ENCODE data around the gene GTF2F1. TPM values are rescaled to one million over a fixed set of nuclear protein-coding genes. Genes with fewer than 3 reads are reported as not detected.
"Not testable (repeated sequence)": the region's sequence is repeated elsewhere in the genome, so short reads cannot be mapped to it uniquely, and the experiment has no call there.

GTF2F1 gene
- total RNA-seq, 1 experiment from 2014 or later: 89.4 TPM

GRCh38 chr19:6364353-6364752 is 28.6 kb downstream of the GTF2F1 start:
- H3K9me2 ChIP-seq (replicated peaks; ENCODE audit: low read length): no peaks in the 10 kb centered on the region
- no peak overlapping the region for H3K4me2 ChIP-seq (ENCODE audit: low read length)
- H3F3A ChIP-seq (ENCODE audit: low read length, unreplicated experiment): no peaks in the 10 kb centered on the region
- H3K79me2 ChIP-seq (ENCODE audit: low read length): peaks cover 20% of the 10 kb centered on the region
- ChIA-PET CTCF (no interaction called here), POLR2A (ENCODE audit: unreplicated experiment) (no interaction called here)
- H3K4me1 ChIP-seq (ENCODE audit: insufficient read depth, low read length): peaks cover 9% of the 10 kb centered on the region
- peaks cover 22% of the 10 kb centered on the region for H3K36me3 ChIP-seq (ENCODE audit: low read depth, low read length)
- no peak overlapping the region for H3K9ac ChIP-seq (ENCODE audit: low read length)
- DNase-seq (no peak), ATAC-seq (no peak)
- TF ChIP-seq EZH2phosphoT487 (IDR thresholded peaks at IDR 0.05; ENCODE audit: borderline replicate concordance, low read length): no peak
- TF ChIP-seq CTCF (conservative IDR thresholded peaks at IDR 0.05; ENCODE audit: low read depth, low read length): no peak
- no peak for TF ChIP-seq EZH2 (IDR thresholded peaks at IDR 0.05; ENCODE audit: low read length, unreplicated experiment)
- no peak overlapping the region for H2AFZ ChIP-seq (ENCODE audit: low read length)
- no peaks in the 10 kb centered on the region for H3K9me3 ChIP-seq (ENCODE audit: low read length)
- no peaks in the 10 kb centered on the region for H3K27me3 ChIP-seq (ENCODE audit: low read length)
- no peak overlapping the region for H3K27ac ChIP-seq (ENCODE audit: low read length)
- no peaks in the 10 kb centered on the region for H4K20me1 ChIP-seq (ENCODE audit: low read length)
- H3K4me3 ChIP-seq (ENCODE audit: low read length): no peak overlapping the region
- BruUV-seq (replicated peaks): no TSS peak
- intact Hi-C loops (cut with micrococcal nuclease): no loop called here

GRCh38 chr19:6362351-6362801 is 30.6 kb downstream of the GTF2F1 start:
- peak overlapping the region; percentile 87 for H3K4me3 ChIP-seq (ENCODE audit: low read length)
- peak overlapping the region; percentile 99 for H3K4me2 ChIP-seq (ENCODE audit: low read length)
- H3K36me3 ChIP-seq (ENCODE audit: low read depth, low read length): peaks cover 15% of the 10 kb centered on the region
- TSS peak; percentile 64 for BruUV-seq (replicated peaks)
- ChIA-PET POLR2A (ENCODE audit: unreplicated experiment) (interaction anchor here (1.0 kb wide), 1 partner anchor 49 kb away, joined by 3 read pairs; no protein-coding TSS in a partner anchor), CTCF (interaction anchor here (0.6 kb wide), 1 partner anchor 142 kb away, joined by 3 read pairs; no protein-coding TSS in a partner anchor)
- H2AFZ ChIP-seq (ENCODE audit: low read length): peak overlapping the region; percentile 88
- no peaks in the 10 kb centered on the region for H4K20me1 ChIP-seq (ENCODE audit: low read length)
- DNase-seq (no peak), ATAC-seq (no peak)
- no peaks in the 10 kb centered on the region for H3K9me2 ChIP-seq (replicated peaks; ENCODE audit: low read length)
- intact Hi-C loops (cut with micrococcal nuclease): no loop called here
- no peaks in the 10 kb centered on the region for H3K9me3 ChIP-seq (ENCODE audit: low read length)
- H3K9ac ChIP-seq (ENCODE audit: low read length): peak overlapping the region; percentile 87
- no peaks in the 10 kb centered on the region for H3F3A ChIP-seq (ENCODE audit: low read length, unreplicated experiment)
- H3K4me1 ChIP-seq (ENCODE audit: insufficient read depth, low read length): peaks cover 16% of the 10 kb centered on the region
- H3K27me3 ChIP-seq (ENCODE audit: low read length): no peaks in the 10 kb centered on the region
- no peak for TF ChIP-seq CTCF (conservative IDR thresholded peaks at IDR 0.05; ENCODE audit: low read depth, low read length)
- no peak for TF ChIP-seq EZH2phosphoT487 (IDR thresholded peaks at IDR 0.05; ENCODE audit: borderline replicate concordance, low read length)
- TF ChIP-seq EZH2 (IDR thresholded peaks at IDR 0.05; ENCODE audit: low read length, unreplicated experiment): no peak
- H3K27ac ChIP-seq (ENCODE audit: low read length): no peak overlapping the region
- peaks cover 20% of the 10 kb centered on the region for H3K79me2 ChIP-seq (ENCODE audit: low read length)

- no peak for DNase-seq
- Histone ChIP-seq H2AFZ (ENCODE audit: low read length) (peak overlapping the region; percentile 88), H3K9me3 (ENCODE audit: low read length) (no peaks in the 10 kb centered on the region), H3K79me2 (ENCODE audit: low read length) (peaks cover 20% of the 10 kb centered on the region), H3K36me3 (ENCODE audit: low read depth, low read length) (peaks cover 15% of the 10 kb centered on the region), H3K27ac (ENCODE audit: low read length) (no peak overlapping the region), H3K4me2 (ENCODE audit: low read length) (peak overlapping the region; percentile 99), H3K4me1 (ENCODE audit: insufficient read depth, low read length) (peaks cover 16% of the 10 kb centered on the region), H3F3A (ENCODE audit: low read length, unreplicated experiment) (no peaks in the 10 kb centered on the region), H4K20me1 (ENCODE audit: low read length) (no peaks in the 10 kb centered on the region), H3K27me3 (ENCODE audit: low read length) (no peaks in the 10 kb centered on the region), H3K9me2 (replicated peaks; ENCODE audit: low read length) (no peaks in the 10 kb centered on the region), H3K4me3 (ENCODE audit: low read length) (peak overlapping the region; percentile 87), H3K9ac (ENCODE audit: low read length) (peak overlapping the region; percentile 87)
- no peak for TF ChIP-seq EZH2phosphoT487 (IDR thresholded peaks at IDR 0.05; ENCODE audit: borderline replicate concordance, low read length)
- TF ChIP-seq EZH2 (IDR thresholded peaks at IDR 0.05; ENCODE audit: low read length, unreplicated experiment): no peak
- TF ChIP-seq CTCF (conservative IDR thresholded peaks at IDR 0.05; ENCODE audit: low read depth, low read length): no peak
- ChIA-PET POLR2A (ENCODE audit: unreplicated experiment) (interaction anchor here (1.0 kb wide), 1 partner anchor 49 kb away, joined by 3 read pairs; no protein-coding TSS in a partner anchor), CTCF (interaction anchor here (0.6 kb wide), 1 partner anchor 142 kb away, joined by 3 read pairs; no protein-coding TSS in a partner anchor)
- BruUV-seq (replicated peaks): no TSS peak
- intact Hi-C loops (cut with micrococcal nuclease): no loop called here
- ATAC-seq: peak; percentile 25
Measured at GRCh38 chr19:6362027-6362350, 31.0 kb downstream of the GTF2F1 start.

GRCh38 chr19:6360857-6361216 is 32.1 kb downstream of the GTF2F1 start:
- DNase-seq; H3K27me3 ChIP-seq (ENCODE audit: low read length); intact Hi-C loops (cut with micrococcal nuclease); ATAC-seq; BruUV-seq (replicated peaks); H3K9me3 ChIP-seq (ENCODE audit: low read length); H4K20me1 ChIP-seq (ENCODE audit: low read length); H3K27ac ChIP-seq (ENCODE audit: low read length); H3K9me2 ChIP-seq (replicated peaks; ENCODE audit: low read length); H3F3A ChIP-seq (ENCODE audit: low read length, unreplicated experiment); H3K36me3 ChIP-seq (ENCODE audit: low read depth, low read length): not testable (repeated sequence)
- peaks cover 16% of the 10 kb centered on the region for H3K4me1 ChIP-seq (ENCODE audit: insufficient read depth, low read length)
- H3K9ac ChIP-seq (ENCODE audit: low read length): 0 out of 2 replicates have a peak overlapping the region, but pooled peaks have one; percentile 87
- peak overlapping the region; percentile 88 for H2AFZ ChIP-seq (ENCODE audit: low read length)
- ChIA-PET CTCF (interaction anchor here (0.7 to 0.9 kb wide), 2 partner anchors 9 to 12 kb away, joined by 3 to 6 read pairs; partner anchors contain the start of gene ALKBH7), POLR2A (ENCODE audit: unreplicated experiment) (interaction anchor here (0.7 kb wide), 1 partner anchor 121 kb away, joined by 24 read pairs; the partner anchor contains the start of gene DENND1C)
- peak overlapping the region; percentile 99 for H3K4me2 ChIP-seq (ENCODE audit: low read length)
- H3K4me3 ChIP-seq (ENCODE audit: low read length): peak overlapping the region; percentile 87
- H3K79me2 ChIP-seq (ENCODE audit: low read length): peaks cover 20% of the 10 kb centered on the region
